Measurements from ENCODE around the gene HDAC4.

HDAC4 gene

DNA sequence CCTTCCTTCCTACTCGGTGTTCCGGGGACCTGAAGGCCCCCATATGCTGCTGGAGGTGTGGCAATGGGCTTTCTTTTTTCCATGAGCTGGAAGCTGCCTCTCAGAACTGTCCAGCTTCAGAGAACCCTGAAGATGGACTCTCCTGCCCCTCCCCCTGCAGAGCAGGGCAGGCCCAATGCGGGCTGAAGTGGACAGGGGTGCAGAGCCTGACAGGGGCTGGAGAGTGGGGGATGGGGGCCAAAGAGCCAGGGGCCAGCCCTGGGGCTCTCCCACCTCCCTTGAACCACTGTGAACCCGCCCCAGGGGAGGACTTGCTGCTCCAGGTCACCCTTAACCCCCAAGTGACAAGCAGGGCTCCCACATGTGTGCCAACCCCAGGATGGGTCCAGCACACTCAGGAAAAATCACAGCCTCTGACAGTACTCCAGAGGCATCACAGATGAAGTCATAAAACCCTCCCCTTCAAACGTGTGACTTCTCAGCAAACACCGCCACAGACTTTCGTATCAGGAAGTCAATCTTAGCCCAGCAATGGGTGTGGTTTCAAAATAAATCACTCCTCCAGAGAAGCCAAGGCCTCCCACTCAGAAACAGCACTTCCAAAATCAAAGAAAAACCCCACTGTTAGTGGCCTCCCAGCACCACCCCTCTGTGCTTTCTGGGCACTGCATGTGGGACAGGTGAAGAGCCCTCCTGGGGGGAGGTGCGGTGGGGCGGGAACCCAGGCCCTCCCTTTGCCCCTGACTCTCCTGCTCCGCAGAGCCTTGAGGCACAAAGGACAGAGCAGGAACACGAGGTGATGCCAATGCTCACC, 135.8 kb downstream of the HDAC4 start:
- H3K4me3 ChIP-seq (ENCODE audit: low read depth, low read length), result no peak overlapping the region

DNA sequence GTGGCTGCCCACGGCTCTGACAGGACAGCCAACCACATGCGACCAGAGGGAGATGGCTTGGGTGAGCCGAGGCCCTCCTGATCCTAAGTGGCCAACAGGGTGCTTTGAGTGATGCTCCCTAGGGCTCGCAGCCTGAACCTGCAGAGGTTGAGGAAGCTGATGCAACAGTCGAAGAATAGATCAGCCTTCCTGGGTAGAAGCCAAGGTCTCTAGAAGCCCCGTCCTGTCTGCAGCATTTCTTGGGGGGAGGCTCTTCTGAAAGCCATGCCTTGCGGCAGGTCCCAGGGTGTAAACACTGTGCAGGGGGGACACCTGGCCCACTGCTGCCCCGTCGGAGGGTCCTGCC, 136.4 kb downstream of the HDAC4 start:
- no peak for DNase-seq (ENCODE audit: low read depth)
- H3K4me3 ChIP-seq (ENCODE audit: low read depth, low read length), result no peak overlapping the region

More for the DNA sequence above, 135.8 kb downstream of the HDAC4 start:
- no peak for DNase-seq (ENCODE audit: low read depth)

DNA sequence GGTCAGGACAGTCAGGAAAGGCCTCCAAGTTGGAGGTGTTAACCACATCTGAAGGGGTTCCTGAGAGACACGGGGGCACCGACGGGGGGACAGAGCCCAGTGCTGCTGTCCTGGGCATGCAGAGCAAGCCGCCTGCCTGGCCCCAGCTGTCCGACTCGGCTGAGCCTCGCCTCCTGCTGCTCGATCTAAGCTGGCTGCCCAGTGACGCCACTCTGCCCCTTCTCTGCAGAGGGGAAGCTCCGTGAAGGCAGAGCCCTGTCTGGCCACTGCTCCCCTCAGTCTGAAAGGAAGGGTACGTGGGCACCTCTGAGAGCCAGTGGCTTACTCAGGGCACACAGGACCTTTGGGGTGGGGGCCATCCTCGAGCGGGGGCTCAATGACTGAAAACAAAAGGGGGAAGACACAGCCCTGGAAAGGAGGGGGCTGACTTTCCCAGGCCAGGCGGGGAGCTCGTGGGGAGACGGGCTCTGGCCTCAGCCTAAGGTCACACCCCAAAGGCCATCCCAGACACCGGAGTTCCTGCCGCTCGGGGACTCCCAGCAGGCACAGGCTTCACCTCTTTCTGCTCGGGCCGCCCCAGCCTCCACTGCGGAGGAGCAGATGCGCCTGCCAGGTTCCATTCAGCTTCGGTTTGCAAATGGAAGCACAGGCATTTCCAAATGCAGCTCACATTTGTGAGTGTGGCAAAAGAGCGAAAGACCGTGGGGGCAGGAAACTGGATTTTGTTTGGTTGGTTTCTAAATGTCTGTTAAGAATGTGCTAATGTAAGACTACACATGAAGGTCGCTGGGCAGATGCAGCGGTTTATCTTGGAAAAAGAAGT, 136.9 kb downstream of the HDAC4 start:
- DNase-seq (ENCODE audit: low read depth), result no peak
- no peak overlapping the region for H3K4me3 ChIP-seq (ENCODE audit: low read depth, low read length)

DNA sequence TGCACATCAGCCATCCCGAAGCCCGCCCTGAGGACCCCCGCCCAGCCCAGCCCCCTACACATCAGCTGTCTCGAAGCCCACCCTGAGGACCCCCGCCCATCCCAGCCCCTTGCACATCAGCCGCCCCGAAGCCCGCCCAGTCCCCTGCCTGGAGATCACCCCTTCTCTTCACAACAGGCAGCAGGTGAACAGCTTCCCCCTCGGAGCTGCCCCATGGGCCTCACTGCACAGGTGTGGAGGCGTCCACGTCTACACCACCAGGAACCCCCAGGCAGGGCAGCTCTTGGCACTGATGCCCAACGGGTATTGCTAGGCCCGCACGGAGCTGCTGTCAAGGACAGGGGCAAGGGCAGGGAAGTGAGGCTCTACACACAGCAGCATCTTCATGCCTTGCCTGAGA, 137.6 kb downstream of the HDAC4 start:
- H3K4me3 ChIP-seq (ENCODE audit: low read depth, low read length), result no peak overlapping the region
- no peak for DNase-seq (ENCODE audit: low read depth)

DNA sequence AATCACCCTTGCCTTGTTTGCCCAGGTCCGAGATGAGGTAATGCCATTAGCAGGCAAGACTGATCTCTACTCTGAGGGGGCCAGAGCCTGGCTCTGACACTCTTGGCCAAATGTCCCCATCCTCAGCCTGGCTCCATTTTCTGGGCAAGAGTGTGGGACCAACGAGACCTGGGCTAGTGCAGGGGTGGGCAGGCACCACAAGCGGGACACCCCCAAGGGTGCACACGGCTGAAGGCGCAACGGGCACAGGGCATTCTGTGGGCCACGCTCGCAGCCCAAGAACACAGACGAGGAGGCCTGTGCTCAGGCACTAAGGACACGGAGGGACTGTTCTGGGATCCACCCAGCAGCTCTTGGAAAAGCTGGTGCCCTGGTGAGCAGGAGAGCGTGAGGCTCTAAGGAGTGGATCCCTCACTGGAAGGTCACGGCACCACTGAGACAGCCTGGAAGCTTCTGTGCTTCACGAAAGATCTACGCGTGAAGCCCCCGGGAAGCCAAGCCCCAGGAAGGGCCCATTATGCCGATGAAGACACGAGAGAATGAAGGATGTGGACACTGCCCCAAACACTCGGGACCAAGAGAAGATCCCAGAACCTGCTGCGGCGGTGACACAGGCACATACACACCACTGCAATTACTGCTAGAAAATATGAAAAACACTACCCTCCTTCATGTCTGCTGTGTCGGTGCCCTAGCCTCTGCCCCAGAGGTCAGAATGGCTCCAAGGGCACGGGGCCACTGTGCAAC, 138.2 kb downstream of the HDAC4 start:
- H3K4me3 ChIP-seq (ENCODE audit: low read depth, low read length), result no peak overlapping the region
- DNase-seq (ENCODE audit: low read depth), result no peak

DNA sequence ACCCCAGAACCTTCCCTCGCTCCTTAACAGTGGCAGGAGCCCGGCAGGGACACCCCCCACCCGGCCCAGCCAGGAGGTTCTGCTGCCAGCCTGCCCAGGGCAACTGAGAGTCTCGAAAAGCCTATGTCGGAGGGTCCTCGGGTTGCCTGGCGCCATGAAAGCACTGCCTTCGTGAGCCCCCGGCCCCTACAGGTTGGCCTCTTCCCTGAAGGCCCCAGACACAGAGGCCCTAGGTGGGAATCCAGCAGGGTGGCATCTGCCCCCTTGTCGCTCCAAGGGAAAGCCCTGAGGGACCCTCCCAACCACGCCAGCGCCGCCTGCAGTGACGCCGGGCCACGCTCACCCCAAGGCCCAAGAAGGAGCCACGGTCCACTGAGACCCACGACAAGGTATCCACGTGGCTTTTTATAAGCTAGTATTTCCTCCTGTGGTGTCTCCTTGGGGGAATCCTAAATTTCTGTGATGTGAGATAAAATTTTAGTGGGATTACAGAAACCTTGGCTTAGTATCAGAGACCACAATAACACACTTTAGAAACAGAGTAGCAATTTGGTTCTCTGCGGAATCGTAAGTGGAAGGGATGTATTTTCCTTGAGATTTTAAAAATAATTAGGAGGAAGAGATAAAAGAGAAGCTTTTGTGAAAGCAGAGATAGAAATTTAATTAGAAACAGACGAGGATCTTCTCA, 138.9 kb downstream of the HDAC4 start:
- H3K4me3 ChIP-seq (ENCODE audit: low read depth, low read length), result no peak overlapping the region
- no peak for DNase-seq (ENCODE audit: low read depth)

DNA sequence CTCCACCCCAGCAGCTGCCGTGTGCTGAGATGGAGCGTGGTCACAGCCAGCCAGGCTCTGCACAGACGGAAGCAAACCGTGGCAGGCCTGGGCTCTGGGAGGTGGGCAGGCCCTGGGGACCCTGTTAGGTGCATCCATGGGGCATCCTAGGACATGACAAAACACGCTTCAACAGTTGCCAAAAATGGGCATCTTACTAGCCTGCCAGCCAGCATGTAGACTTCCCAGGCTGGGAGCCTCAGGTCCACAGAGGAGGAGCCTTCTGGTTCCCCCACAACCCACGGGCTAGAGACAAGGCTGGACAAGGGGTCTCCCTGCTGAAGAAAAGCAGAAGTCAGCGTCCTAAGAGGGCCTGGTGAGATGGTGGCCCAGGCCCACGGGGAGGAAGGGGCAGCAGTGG, 139.5 kb downstream of the HDAC4 start:
- no peak overlapping the region for H3K4me3 ChIP-seq (ENCODE audit: low read depth, low read length)
- DNase-seq (ENCODE audit: low read depth), result no peak

DNA sequence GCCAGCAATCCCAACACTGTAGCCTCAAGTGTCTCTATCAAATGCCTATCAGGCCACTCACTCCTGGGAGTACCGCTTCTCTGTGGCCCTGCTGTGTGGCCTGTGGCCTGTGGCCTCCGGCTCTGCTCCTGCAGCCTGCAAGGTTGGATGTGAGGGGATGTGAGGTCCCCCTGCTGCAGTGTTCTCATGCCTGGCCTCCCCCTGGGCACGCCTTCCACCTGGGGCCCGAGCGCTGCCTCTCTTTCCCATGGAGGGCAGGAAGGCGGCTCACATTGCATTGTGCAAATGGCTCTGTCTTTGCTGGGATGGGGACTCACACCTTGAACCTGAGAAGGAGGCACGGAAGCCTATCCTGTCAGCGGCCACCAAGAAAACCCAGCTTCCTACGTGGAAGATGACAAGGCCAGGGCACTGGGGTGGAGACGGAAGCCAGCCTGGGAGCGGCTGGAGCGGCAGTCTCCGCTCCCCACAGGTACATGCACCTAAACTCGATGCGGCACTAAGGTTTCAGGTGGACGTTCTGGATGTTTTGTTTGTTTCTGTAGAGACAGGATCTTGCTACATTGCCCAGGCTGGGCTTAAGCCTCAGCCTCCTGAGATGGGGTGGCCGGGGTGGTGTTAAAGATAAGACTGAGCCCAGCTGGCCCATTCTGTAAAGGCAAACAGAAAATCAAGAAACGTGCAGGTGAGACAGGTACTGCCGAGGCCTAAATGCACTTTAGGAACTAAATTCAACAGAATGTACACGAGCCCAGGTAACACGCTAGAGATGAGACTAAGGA, 140.1 kb downstream of the HDAC4 start:
- DNase-seq (ENCODE audit: low read depth), result no peak
- H3K4me3 ChIP-seq (ENCODE audit: low read depth, low read length), result no peak overlapping the region

DNA sequence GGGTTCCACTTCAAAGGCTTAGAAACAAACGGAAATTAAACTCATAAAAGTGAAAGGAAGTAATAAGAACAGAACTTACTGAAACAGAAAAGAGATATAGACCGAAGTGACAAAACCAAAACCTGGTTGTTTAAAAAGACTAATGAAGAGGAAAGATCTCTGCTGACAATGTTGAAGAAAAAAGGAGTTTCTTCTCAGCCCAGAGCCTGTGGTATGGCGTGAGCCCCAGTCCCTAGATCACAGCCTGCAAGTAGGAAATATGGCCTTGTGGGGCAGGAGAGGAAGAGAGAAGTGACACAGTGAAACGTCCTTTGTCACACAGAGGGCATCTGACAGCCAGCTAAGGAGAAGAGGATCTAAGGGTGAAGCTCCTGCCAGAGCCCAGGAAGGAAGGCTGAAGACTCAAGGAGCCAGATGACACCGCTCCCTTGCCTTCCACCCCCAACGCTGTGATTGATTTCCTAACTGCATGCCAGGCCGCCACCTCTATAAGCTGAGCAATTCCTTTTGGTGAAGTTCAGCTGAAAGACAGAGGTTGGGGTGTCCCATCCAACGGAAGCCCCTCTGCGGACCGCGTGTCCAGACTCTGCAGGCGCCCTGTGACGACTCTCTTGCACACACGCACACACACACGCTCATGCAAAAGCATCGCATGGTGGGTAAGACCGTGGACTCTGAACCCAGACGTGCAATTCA, 141.1 kb downstream of the HDAC4 start:
- H3K4me3 ChIP-seq (ENCODE audit: low read depth, low read length), result no peak overlapping the region

DNA sequence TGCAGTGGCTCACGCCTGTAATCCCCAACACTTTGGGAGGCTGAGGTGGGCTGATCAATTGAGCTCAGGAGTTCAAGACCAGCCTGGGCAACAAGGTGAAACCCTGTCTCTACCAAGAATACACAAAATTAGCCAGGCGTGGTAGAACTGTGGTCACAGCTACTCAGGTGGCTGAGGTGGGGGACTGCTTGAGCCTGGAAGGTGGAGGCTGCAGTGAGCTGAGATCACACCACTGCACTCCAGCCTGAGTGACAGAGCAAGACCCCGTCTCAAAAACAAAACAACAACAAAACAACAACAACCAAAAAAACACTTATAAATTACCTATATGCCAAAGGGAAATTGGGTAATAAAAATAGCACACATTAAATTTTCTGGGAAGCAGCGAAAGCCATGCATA, 141.6 kb downstream of the HDAC4 start:
- H3K4me3 ChIP-seq (ENCODE audit: low read depth, low read length), result no peak overlapping the region
- no peak for DNase-seq (ENCODE audit: low read depth)

More for the DNA sequence above, 141.1 kb downstream of the HDAC4 start:
- no peak for DNase-seq (ENCODE audit: low read depth)

DNA sequence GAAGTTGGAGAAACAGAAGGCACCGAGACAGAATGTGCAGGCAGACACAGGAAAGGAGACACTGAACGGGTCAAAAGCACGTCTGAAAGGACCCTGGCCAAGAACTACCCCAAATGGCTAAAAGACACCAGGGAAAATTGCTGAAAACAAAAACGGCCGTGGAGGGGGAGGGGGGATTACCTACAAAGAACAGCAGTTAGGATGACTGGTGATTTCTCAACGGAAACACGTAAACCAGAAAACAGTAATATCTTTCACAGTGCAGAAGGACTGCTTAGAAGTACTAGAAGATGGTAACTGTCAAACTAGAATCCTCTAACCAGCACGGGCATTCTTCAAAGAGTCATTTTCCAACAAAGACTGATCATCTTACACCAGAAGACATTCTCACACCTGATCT, 142.6 kb downstream of the HDAC4 start:
- DNase-seq (ENCODE audit: low read depth), result no peak
- no peak overlapping the region for H3K4me3 ChIP-seq (ENCODE audit: low read depth, low read length)

DNA sequence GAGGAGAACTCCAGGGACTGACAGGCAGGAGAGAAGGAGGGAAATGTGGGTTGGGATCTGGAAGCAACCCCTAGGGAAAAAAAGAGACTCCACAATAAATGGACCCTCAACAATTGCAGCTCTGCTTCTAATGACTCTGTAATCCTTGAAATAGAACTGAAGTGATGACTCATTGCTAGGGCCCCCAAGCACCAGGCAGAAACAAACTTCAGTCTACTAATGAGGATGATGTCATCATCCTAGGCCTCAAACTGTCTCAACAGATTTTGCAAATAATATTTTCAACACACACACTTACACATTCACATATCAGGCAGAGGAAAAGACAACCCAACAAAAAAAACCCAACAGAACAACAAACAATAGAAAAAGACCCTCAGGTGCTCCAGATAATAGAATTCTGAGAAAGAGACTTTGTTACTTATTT, 143.3 kb downstream of the HDAC4 start:
- DNase-seq (ENCODE audit: low read depth), result peak; percentile 83

DNA sequence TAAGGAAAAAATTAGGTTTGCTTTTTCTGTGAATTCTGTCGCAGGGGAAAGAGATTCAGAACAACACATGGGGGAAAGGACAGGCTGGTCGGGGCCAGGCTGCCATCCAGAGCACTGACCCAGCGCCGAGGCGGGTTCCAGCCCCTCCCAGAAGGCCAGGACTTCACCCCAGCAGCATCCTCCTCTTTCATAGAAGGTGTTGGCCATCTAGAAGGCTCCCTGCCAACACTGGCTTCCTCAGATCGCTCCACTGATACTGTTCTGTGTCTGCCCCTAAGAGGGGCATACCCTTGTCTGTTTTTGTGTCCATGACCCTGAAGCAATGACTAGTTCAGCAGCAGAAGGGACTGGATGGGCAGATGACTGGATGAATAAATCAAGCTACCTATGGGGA, 144.5 kb downstream of the HDAC4 start:
- no peak overlapping the region for H3K4me3 ChIP-seq (ENCODE audit: low read depth, low read length)

More for the DNA sequence above, 143.3 kb downstream of the HDAC4 start:
- no peak overlapping the region for H3K4me3 ChIP-seq (ENCODE audit: low read depth, low read length)

DNA sequence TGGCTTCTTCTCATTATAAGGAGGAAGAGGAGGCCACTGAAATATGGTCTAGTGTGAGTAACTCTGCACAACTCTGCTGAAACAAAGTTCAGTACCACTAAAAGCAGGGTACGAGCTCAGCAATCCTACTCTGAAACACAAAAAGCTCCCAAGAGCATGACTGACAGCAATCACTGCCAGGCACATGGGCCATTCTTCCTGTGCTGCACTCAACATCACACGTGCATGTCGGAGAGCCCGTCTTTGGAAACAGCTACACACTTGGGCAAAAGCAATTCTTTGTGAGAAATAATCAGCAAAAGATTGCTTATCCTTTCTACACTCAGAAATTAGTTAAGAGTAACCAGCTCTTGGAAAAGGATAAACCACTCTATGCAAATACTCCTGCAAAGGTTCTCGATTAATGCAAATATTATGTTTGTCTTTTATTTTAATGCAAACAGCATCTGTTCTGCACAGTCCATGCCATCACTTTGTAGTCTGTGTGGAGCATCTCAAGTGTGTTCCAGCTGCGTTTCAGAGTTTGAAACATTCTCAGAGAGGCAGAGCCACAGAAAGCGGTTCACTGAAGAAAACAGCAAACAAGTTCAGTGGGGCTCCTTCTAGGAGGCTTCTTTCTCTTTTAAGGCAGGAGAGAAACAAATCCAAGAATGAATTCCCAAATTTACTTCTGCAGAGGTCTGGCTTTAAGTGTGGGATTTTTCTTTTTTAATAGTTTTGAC, 145.0 kb downstream of the HDAC4 start:
- no peak overlapping the region for H3K4me3 ChIP-seq (ENCODE audit: low read depth, low read length)
- DNase-seq (ENCODE audit: low read depth), result no peak

More for the DNA sequence above, 144.5 kb downstream of the HDAC4 start:
- no peak for DNase-seq (ENCODE audit: low read depth)

DNA sequence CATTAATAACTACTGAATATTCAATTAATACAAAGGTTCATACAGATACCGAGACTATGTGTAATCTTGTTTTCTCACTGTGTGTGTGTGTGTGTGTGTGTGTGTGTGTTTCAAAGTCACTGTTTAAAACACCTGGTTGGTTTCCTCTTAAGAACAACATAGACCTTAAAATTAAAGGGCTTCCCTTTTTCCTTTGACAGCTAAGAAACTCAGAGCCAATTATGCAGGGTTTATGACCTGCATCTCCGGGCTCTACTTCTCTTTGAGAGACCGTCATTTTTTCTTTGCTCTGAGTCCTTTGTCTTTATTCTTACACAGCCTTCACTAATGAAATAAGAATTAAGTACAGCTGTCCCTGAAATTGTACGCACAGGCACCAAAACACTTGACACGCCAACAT, 145.6 kb downstream of the HDAC4 start:
- no peak for DNase-seq (ENCODE audit: low read depth)
- H3K4me3 ChIP-seq (ENCODE audit: low read depth, low read length), result no peak overlapping the region

DNA sequence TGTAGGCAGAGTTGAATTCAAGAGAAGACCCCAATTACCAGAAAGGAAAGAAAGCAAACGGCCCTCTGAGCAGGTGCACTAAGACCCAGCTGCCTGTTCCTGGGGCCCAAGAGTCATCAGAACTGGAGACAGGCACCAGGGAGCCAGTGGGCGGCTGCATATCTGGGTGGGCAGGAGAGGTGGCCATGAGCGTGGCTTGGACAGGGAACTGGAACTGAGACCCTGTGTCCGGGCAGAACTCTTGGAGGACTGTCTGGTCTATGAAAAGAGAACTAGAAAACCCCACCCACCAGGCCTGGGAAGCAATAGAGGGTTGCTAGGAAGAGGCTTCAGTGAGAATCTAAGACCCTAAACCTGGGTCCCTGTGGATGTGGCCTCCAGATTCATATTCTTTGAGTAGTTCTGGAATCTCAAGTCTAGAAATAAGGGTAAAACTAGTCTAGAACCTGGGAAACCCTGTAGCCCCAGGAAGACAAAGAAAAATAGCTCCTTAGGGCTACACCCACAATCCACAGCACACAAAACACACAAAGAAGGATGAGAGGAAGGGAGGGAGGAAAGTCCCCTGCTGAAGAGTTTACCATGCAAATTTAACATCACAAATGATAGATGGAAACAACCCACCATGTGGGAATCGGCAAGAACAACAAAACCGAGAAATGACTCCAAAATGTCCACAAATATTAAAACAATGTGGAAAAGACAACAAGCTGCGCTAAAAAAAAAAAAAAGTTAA, 147.0 kb downstream of the HDAC4 start:
- no peak for DNase-seq (ENCODE audit: low read depth)
- no peak overlapping the region for H3K4me3 ChIP-seq (ENCODE audit: low read depth, low read length)

DNA sequence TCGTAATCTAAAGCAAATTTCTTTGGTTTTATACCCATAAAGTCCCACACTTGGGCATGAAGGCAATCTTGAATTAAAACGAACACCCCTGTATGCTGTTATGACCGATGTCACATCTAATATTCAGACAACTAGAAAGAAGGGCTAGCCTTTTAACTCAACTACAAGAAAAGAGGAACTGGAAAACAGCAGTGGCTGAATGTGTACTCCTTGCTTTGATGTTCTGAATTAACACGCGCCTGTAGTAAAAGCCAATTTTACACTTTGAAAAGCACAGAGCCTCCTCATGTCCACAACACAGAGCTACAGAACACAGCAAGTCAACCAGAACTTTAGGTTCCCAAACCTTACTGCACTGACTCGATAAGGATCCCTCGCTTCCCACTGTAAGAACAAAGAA, 147.6 kb downstream of the HDAC4 start:
- no peak overlapping the region for H3K4me3 ChIP-seq (ENCODE audit: low read depth, low read length)
- no peak for DNase-seq (ENCODE audit: low read depth)

Data from skeletal muscle cell (primary cell).